ENCODE measurements around the gene CNST.
A peak's percentile ranks its signal among the peaks of the same experiment; 100 is the strongest.
"Not testable (repeated sequence)": the region's sequence is repeated elsewhere in the genome, so short reads cannot be mapped to it uniquely, and the experiment has no call there.

CNST gene

DNA sequence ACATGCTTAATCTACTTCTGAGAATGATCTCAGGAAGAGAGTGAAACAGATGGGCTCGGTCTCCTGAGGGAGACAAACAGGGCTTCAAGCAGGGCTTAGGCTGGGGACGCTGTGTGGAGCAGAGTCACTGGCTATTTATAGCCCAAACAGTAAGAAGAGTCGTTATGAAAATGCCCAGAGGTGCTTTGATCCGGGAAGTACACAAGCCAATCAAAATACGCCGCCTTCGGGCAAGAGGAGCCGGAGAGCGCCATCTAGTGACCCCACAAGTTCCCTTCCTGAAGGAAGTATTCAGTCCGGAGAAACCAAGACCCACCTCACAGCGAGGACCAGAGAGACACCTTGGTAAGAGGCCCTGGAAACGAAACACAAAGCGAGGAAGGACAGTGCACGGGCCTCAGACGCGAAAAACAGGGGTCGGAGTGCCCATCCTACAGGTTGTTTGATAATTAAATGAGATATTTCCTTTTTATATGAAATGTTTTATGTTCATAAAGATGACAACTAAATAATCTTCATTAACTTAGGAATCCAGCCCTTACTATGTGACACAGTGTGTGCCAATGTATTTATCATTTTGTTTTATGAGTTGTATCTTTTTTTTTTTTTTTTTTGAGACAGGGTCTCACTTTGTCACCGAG lies 133.0 kb downstream of the CNST start:
- H3K27me3 ChIP-seq (ENCODE audit: control insufficient read depth in 1 of 2, insufficient read depth in 2 of 2, low read length in 2 of 2) = no peaks in the 10 kb centered on the region
- no peaks in the 10 kb centered on the region for H3K36me3 ChIP-seq (ENCODE audit: insufficient read depth, low read length)
- H3K4me1 ChIP-seq (ENCODE audit: insufficient read depth, low read length) = no peaks in the 10 kb centered on the region
- H3K9ac ChIP-seq (ENCODE audit: low read length) = no peak overlapping the region
- H3K9me3 ChIP-seq (ENCODE audit: low read length) = no peaks in the 10 kb centered on the region
- peak overlapping the region; percentile 4 for H3K27ac ChIP-seq (ENCODE audit: low read depth, low read length)
- peak overlapping the region in 1 of 2 donors; percentile 52 for H3K4me3 ChIP-seq (ENCODE audit: low read depth in 1 of 2, low read length in 2 of 2)

DNA sequence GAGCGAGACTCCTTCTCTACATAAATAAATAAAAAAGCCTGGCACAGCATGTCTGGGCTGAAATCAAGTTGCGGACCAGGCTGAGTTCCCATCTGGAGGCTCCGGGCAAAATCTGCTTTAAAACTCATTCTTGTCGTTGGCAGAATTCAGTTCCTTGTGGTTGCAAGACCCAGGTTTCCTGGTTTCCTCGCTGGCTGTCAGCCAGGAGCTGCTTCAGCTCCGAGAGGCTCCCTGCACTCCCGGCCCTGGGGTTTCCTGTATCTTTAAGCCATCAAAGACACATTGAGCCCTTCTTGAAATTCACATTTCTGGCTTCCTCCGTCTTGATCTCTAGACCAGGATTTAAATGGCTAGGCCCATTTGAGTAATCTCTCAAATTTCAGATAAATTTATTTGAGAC lies 137.3 kb downstream of the CNST start:
- no peaks in the 10 kb centered on the region for H3K9me3 ChIP-seq (ENCODE audit: low read length)
- H3K27ac ChIP-seq (ENCODE audit: low read depth, low read length) = no peak overlapping the region
- no peak overlapping the region for H3K9ac ChIP-seq (ENCODE audit: low read length)
- H3K4me1 ChIP-seq (ENCODE audit: insufficient read depth, low read length) = no peaks in the 10 kb centered on the region
- no peak overlapping the region for H3K4me3 ChIP-seq (ENCODE audit: low read depth in 1 of 2, low read length in 2 of 2)
- H3K27me3 ChIP-seq (ENCODE audit: control insufficient read depth in 1 of 2, insufficient read depth in 2 of 2, low read length in 2 of 2) = no peaks in the 10 kb centered on the region
- H3K36me3 ChIP-seq (ENCODE audit: insufficient read depth, low read length) = no peaks in the 10 kb centered on the region

GRCh38 chr1:246705368-246705767 lies 139.1 kb downstream of the CNST start:
- Histone ChIP-seq H3K4me3 (ENCODE audit: low read depth in 1 of 2, low read length in 2 of 2) (no peak overlapping the region), H3K36me3 (ENCODE audit: insufficient read depth, low read length) (no peaks in the 10 kb centered on the region), H3K9ac (ENCODE audit: low read length) (no peak overlapping the region), H3K9me3 (ENCODE audit: low read length) (no peaks in the 10 kb centered on the region), H3K27me3 (ENCODE audit: control insufficient read depth in 1 of 2, insufficient read depth in 2 of 2, low read length in 2 of 2) (no peaks in the 10 kb centered on the region), H3K27ac (ENCODE audit: low read depth, low read length) (no peak overlapping the region), H3K4me1 (ENCODE audit: insufficient read depth, low read length) (no peaks in the 10 kb centered on the region)

GRCh38 chr1:246708166-246708565 lies 141.9 kb downstream of the CNST start:
- Histone ChIP-seq H3K9ac (ENCODE audit: low read length) (no peak overlapping the region), H3K27ac (ENCODE audit: low read depth, low read length) (no peak overlapping the region), H3K36me3 (ENCODE audit: insufficient read depth, low read length) (no peaks in the 10 kb centered on the region), H3K9me3 (ENCODE audit: low read length) (no peaks in the 10 kb centered on the region), H3K4me3 (ENCODE audit: low read depth in 1 of 2, low read length in 2 of 2) (no peak overlapping the region), H3K27me3 (ENCODE audit: control insufficient read depth in 1 of 2, insufficient read depth in 2 of 2, low read length in 2 of 2) (no peaks in the 10 kb centered on the region), H3K4me1 (ENCODE audit: insufficient read depth, low read length) (no peaks in the 10 kb centered on the region)

GRCh38 chr1:246709196-246709595 lies 142.9 kb downstream of the CNST start:
- H3K9me3 ChIP-seq (ENCODE audit: low read length) = no peaks in the 10 kb centered on the region
- no peak overlapping the region for H3K9ac ChIP-seq (ENCODE audit: low read length)
- no peaks in the 10 kb centered on the region for H3K4me1 ChIP-seq (ENCODE audit: insufficient read depth, low read length)
- H3K27me3 ChIP-seq (ENCODE audit: control insufficient read depth in 1 of 2, insufficient read depth in 2 of 2, low read length in 2 of 2) = no peaks in the 10 kb centered on the region
- no peak overlapping the region for H3K4me3 ChIP-seq (ENCODE audit: low read depth in 1 of 2, low read length in 2 of 2)
- H3K27ac ChIP-seq (ENCODE audit: low read depth, low read length) = no peak overlapping the region
- H3K36me3 ChIP-seq (ENCODE audit: insufficient read depth, low read length) = no peaks in the 10 kb centered on the region

DNA sequence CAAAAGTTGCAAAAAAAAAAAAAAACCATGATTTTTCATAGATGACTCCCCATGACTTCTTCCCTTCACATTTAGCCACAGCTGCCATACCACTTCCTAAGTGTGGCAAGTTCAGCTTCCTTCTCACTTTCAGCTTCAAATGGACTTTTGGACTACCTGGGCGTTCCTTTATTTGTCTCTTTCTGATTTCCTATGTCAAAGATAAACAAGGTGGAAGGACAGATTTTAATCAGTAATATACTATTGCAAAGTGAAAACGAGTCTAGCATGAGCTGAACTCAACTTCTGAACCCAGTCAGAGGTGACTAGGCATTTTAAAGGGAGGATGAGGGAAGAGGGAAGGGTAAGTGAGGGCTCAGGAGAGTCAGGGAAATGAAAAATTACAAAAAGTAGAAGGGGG lies 143.6 kb downstream of the CNST start:
- Histone ChIP-seq H3K27me3 (ENCODE audit: control insufficient read depth in 1 of 2, insufficient read depth in 2 of 2, low read length in 2 of 2) (no peaks in the 10 kb centered on the region), H3K4me1 (ENCODE audit: insufficient read depth, low read length) (no peaks in the 10 kb centered on the region), H3K27ac (ENCODE audit: low read depth, low read length) (no peak overlapping the region), H3K4me3 (ENCODE audit: low read depth in 1 of 2, low read length in 2 of 2) (no peak overlapping the region), H3K36me3 (ENCODE audit: insufficient read depth, low read length) (no peaks in the 10 kb centered on the region), H3K9ac (ENCODE audit: low read length) (no peak overlapping the region), H3K9me3 (ENCODE audit: low read length) (no peaks in the 10 kb centered on the region)

- H3K4me3 ChIP-seq (ENCODE audit: low read depth in 1 of 2, low read length in 2 of 2) = no peak overlapping the region
- no peak overlapping the region for H3K9ac ChIP-seq (ENCODE audit: low read length)
- H3K27ac ChIP-seq (ENCODE audit: low read depth, low read length) = no peak overlapping the region
- no peaks in the 10 kb centered on the region for H3K36me3 ChIP-seq (ENCODE audit: insufficient read depth, low read length)
- no peaks in the 10 kb centered on the region for H3K9me3 ChIP-seq (ENCODE audit: low read length)
- H3K27me3 ChIP-seq (ENCODE audit: control insufficient read depth in 1 of 2, insufficient read depth in 2 of 2, low read length in 2 of 2) = no peaks in the 10 kb centered on the region
- H3K4me1 ChIP-seq (ENCODE audit: insufficient read depth, low read length) = no peaks in the 10 kb centered on the region
Observed at GRCh38 chr1:246711548-246712003, 145.3 kb downstream of the CNST start.

- H3K36me3 ChIP-seq (ENCODE audit: insufficient read depth, low read length); H3K9me3 ChIP-seq (ENCODE audit: low read length); H3K4me1 ChIP-seq (ENCODE audit: insufficient read depth, low read length); H3K9ac ChIP-seq (ENCODE audit: low read length); H3K27me3 ChIP-seq (ENCODE audit: control insufficient read depth in 1 of 2, insufficient read depth in 2 of 2, low read length in 2 of 2); H3K4me3 ChIP-seq (ENCODE audit: low read depth in 1 of 2, low read length in 2 of 2); H3K27ac ChIP-seq (ENCODE audit: low read depth, low read length): not testable (repeated sequence)
Observed at GRCh38 chr1:246712428-246712827, 146.2 kb downstream of the CNST start.

Measured in muscle layer of colon (tissue), 2 donors.